Fibroblast of lung (primary cell): ENCODE measurements around the gene CD82.

ENCODE experiments used
- CTCF ChIP-seq, 2 donors: IDR thresholded peaks in 1 of 2; conservative IDR thresholded peaks in 1 of 2; 1 replicate in 1 of 2; 2 replicates in 1 of 2; pipeline ENCODE4 v1.5.1; 2011 to 2012; ENCODE audit warnings: low read length in 2 of 2, control low read depth in 1 of 2, inconsistent platforms in 1 of 2, low read depth in 1 of 2, mild to moderate bottlenecking in 1 of 2
- EZH2 ChIP-seq: IDR thresholded peaks from 2 replicates; pipeline ENCODE4 v1.5.1; 2012; ENCODE audit warnings: low read length, control low read depth, mild to moderate bottlenecking; ENCODE audit errors: missing control alignments

GRCh38 chr11:44598831-44599230, 33.4 kb downstream of the CD82 start:
- TF ChIP-seq CTCF (conservative IDR thresholded peaks at IDR 0.05 in 1 of 2, IDR thresholded peaks at IDR 0.05 in 1 of 2; ENCODE audit: low read depth in 1 of 2, low read length in 2 of 2): no peak
- no peak for TF ChIP-seq EZH2
